HG03342 (cell line): ENCODE results near the gene SCG3.
"Not testable (repeated sequence)": the region's sequence is repeated elsewhere in the genome, so short reads cannot be mapped to it uniquely, and the experiment has no call there.

Experiments
- ATAC-seq: cut with Tn5 transposase; IDR thresholded peaks from one replicate; pipeline ENCODE4 v1.9.1; 2021; ENCODE audit warnings: mild to moderate bottlenecking, moderate library complexity; ENCODE audit not compliant: unreplicated experiment

Gene SCG3

GRCh38 chr15:51681303-51681963 lies at the start of gene SCG3:
Gene SCG3, plus strand, starts transcription at chr15:51681503. Its CDS starts 253 bp downstream, at chr15:51681756.
- no peak for ATAC-seq

GRCh38 chr15:51634591-51635198 lies 46.6 kb upstream of the SCG3 start:
- no peak for ATAC-seq

GRCh38 chr15:51641490-51642130 lies 39.7 kb upstream of the SCG3 start:
- ATAC-seq = no peak

- ATAC-seq = no peak
These were observed 38.6 kb upstream of the SCG3 start for GRCh38 chr15:51642696-51643095.

- ATAC-seq = no peak
These were observed 34.2 kb upstream of the SCG3 start for GRCh38 chr15:51647128-51647562.

- not testable (repeated sequence) for ATAC-seq
These were observed 33.2 kb upstream of the SCG3 start for GRCh38 chr15:51648101-51648500.

GRCh38 chr15:51648643-51649042 lies 32.7 kb upstream of the SCG3 start:
- not testable (repeated sequence) for ATAC-seq

- ATAC-seq = peak; percentile 55
These were observed 31.4 kb upstream of the SCG3 start for GRCh38 chr15:51649659-51650521.

GRCh38 chr15:51652084-51652668 lies 29.1 kb upstream of the SCG3 start:
- no peak for ATAC-seq

- not testable (repeated sequence) for ATAC-seq
These were observed 25.8 kb upstream of the SCG3 start for GRCh38 chr15:51655401-51656057.

- ATAC-seq = no peak
These were observed 22.6 kb upstream of the SCG3 start for GRCh38 chr15:51658664-51659063.

GRCh38 chr15:51661072-51661471 lies 20.2 kb upstream of the SCG3 start:
- ATAC-seq = no peak

- no peak for ATAC-seq
These were observed 13.8 kb upstream of the SCG3 start for GRCh38 chr15:51667478-51667877.

- no peak for ATAC-seq
These were observed 12.9 kb upstream of the SCG3 start for GRCh38 chr15:51668446-51668845.

GRCh38 chr15:51669381-51669780 lies 11.9 kb upstream of the SCG3 start:
- ATAC-seq = no peak

GRCh38 chr15:51672155-51672687 lies 9.1 kb upstream of the SCG3 start:
- no peak for ATAC-seq

- no peak for ATAC-seq
These were observed 8.1 kb upstream of the SCG3 start for GRCh38 chr15:51672913-51673857.

- ATAC-seq = no peak
These were observed 6.1 kb upstream of the SCG3 start for GRCh38 chr15:51675234-51675633.

GRCh38 chr15:51677021-51677420 lies 4.3 kb upstream of the SCG3 start:
- ATAC-seq = no peak
